ENCODE measurements around the gene KIF19. TPM values are rescaled to one million over a fixed set of nuclear protein-coding genes. Genes with fewer than 3 reads are reported as not detected.

The KIF19 gene
- polyA plus RNA-seq, 1 experiment = not detected

DNA sequence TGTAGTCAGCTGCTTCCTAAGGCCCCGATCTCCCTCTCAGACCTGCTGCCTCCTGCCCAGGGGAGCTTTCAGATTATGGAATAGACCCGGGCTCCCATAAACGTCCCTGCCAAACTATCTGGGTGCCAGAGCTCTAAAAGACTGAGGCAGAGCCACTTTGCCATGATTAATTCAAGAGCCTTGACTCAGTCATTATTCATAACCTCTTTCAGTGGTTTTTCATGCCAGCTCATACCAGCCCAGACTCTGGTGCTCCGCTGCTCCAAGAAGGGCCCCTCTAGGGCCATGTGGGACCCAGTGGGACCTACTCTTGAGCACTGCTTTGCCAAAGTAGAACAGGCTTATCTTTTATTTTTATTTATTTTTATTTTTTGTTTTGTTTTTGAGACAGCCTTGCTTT, 28.1 kb upstream of the KIF19 start:
- ChIA-PET CTCF (interaction anchor here (0.6 kb wide), 1 partner anchor 12 kb away, joined by 4 read pairs; no protein-coding TSS in a partner anchor), POLR2A (no interaction called here)
- TF ChIP-seq, protein P1, sequence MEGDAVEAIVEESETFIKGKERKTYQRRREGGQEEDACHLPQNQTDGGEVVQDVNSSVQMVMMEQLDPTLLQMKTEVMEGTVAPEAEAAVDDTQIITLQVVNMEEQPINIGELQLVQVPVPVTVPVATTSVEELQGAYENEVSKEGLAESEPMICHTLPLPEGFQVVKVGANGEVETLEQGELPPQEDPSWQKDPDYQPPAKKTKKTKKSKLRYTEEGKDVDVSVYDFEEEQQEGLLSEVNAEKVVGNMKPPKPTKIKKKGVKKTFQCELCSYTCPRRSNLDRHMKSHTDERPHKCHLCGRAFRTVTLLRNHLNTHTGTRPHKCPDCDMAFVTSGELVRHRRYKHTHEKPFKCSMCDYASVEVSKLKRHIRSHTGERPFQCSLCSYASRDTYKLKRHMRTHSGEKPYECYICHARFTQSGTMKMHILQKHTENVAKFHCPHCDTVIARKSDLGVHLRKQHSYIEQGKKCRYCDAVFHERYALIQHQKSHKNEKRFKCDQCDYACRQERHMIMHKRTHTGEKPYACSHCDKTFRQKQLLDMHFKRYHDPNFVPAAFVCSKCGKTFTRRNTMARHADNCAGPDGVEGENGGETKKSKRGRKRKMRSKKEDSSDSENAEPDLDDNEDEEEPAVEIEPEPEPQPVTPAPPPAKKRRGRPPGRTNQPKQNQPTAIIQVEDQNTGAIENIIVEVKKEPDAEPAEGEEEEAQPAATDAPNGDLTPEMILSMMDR (IDR thresholded peaks at IDR 0.05; ENCODE audit: insufficient read depth, low read depth, low read length) = no peak
- no peak for DNase-seq (ENCODE audit: low read depth)
- H3K27me3 ChIP-seq (ENCODE audit: control insufficient read depth, insufficient read depth, low read length) = peaks cover 2% of the 10 kb centered on the region; the same call in 1 of the 2 replicates
- no peak overlapping the region for H3K4me3 ChIP-seq (ENCODE audit: low read depth, low read length)
- no peaks in the 10 kb centered on the region for H3K36me3 ChIP-seq (ENCODE audit: control insufficient read depth, insufficient read depth, low read length)

DNA sequence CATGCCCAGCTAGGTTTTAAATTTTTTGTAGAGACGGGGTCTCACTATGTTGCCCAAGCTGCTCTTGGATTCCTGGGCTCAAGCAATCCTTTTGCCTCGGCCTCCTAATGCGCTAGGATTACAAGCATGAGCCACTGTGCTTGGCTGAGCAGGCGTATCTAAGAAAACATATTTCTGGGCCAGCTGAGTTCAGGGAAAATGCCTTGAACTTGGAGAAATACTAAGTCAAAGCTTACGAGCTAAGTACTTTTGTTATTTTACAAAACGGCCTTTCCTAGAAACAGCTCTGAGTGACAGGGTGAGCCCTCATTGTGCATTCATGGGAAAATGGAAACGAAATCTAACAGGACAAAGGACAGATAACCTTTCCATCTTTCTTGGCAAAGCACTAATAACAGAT, 27.2 kb upstream of the KIF19 start:
- ChIA-PET CTCF (no interaction called here), POLR2A (no interaction called here)

DNA sequence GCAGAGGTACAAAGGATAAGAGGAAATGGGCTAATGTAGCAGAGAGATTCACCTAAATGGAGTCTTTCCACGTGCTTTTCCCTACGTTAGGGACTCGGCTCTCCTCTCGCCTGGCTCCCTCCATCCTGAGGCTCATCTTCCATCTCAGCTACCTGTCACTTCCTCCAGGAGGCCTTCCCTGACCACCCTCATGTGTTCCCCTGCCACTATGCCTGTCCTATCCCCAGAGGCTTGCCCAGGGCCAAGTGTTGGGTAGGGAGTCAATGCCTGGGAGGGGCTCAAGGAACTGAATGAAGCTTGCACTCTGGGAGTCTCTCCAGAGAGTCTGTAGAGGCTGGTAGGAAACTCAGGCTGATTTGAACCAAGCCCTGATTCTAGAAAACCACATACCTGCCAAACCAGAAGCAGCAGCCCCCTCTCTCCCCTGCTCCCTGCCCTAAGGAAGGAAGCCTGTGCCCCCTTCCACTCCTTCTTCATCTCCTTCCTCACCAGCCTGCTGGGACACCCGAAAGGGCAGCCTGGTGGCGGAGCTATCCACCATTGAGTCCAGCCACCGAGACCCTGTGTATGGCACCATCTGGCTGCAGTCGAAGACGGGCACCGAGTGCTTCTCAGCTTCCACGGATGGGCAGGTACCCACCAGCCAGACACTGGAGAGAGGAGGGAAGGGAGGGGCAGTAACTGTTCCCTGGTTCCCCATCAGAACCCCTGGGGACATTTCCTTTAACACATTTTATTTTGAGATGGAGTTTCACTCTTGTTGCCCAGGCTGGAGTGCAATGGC, 26.6 kb upstream of the KIF19 start:
- H3K36me3 ChIP-seq (ENCODE audit: control insufficient read depth, insufficient read depth, low read length) = no peaks in the 10 kb centered on the region
- no peak overlapping the region for H3K4me3 ChIP-seq (ENCODE audit: low read depth, low read length)
- ChIA-PET CTCF (no interaction called here), POLR2A (no interaction called here)
- peaks cover 2% of the 10 kb centered on the region; the same call in 1 of the 2 replicates for H3K27me3 ChIP-seq (ENCODE audit: control insufficient read depth, insufficient read depth, low read length)
- TF ChIP-seq, protein P1 (IDR thresholded peaks at IDR 0.05; ENCODE audit: insufficient read depth, low read depth, low read length) = no peak
- no peak for DNase-seq (ENCODE audit: low read depth)

More for the DNA sequence above, 27.2 kb upstream of the KIF19 start:
- H3K4me3 ChIP-seq (ENCODE audit: low read depth, low read length) = no peak overlapping the region
- H3K27me3 ChIP-seq (ENCODE audit: control insufficient read depth, insufficient read depth, low read length) = peaks cover 2% of the 10 kb centered on the region; the same call in 1 of the 2 replicates
- TF ChIP-seq, protein P1 (IDR thresholded peaks at IDR 0.05; ENCODE audit: insufficient read depth, low read depth, low read length) = no peak
- no peak for DNase-seq (ENCODE audit: low read depth)
- H3K36me3 ChIP-seq (ENCODE audit: control insufficient read depth, insufficient read depth, low read length) = no peaks in the 10 kb centered on the region

DNA sequence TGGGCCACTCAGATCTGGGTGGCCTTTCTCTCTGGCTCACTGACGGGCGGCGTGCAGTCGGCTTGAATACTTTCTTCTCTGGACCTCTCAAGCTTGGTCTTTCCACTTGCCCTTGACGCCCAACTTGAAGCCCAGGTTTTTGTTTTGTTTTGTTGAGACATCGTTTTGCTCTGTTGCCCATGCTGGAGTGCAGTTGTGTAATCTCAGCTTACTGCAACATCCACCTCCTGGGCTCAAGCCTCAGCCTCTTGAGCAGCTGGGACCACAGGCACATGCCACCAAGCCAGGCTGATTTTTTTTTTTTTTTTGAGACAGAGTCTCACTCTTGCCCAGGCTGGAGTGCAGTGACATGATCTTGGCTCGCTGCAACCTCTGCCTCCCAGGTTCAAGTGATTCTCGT, 22.7 kb upstream of the KIF19 start:
- ChIA-PET POLR2A (no interaction called here), CTCF (no interaction called here)
- TF ChIP-seq, protein P1 (IDR thresholded peaks at IDR 0.05; ENCODE audit: insufficient read depth, low read depth, low read length) = no peak
- H3K27me3 ChIP-seq (ENCODE audit: control insufficient read depth, insufficient read depth, low read length) = no peaks in the 10 kb centered on the region
- no peak for DNase-seq (ENCODE audit: low read depth)
- no peak overlapping the region for H3K4me3 ChIP-seq (ENCODE audit: low read depth, low read length)
- H3K36me3 ChIP-seq (ENCODE audit: control insufficient read depth, insufficient read depth, low read length) = no peaks in the 10 kb centered on the region

DNA sequence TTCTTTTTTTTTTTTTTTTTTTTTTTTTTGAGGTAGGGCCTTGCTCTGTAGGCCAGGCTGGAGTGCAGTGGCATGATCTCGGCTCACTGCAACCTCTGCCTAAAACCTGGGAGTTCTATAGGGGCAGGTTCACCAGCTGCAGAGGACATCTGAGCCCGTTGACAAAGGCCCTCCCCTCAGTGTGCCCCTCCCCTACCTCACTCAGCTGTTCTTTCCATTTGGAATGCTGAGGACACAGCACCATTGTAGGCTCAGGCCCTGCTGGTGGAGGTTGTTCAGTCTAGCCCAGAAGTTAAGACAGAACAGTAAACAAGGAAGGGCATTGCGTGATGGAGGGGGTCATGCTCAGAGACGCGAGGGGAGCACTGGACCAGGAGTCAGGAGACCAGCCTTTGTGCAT, 21.8 kb upstream of the KIF19 start:
- no peaks in the 10 kb centered on the region for H3K36me3 ChIP-seq (ENCODE audit: control insufficient read depth, insufficient read depth, low read length)
- no peaks in the 10 kb centered on the region for H3K27me3 ChIP-seq (ENCODE audit: control insufficient read depth, insufficient read depth, low read length)
- no peak for DNase-seq (ENCODE audit: low read depth)
- ChIA-PET POLR2A (interaction anchor here (0.5 kb wide), 1 partner anchor 89 kb away, joined by 4 read pairs; no protein-coding TSS in a partner anchor), CTCF (no interaction called here)
- H3K4me3 ChIP-seq (ENCODE audit: low read depth, low read length) = no peak overlapping the region
- TF ChIP-seq, protein P1 (IDR thresholded peaks at IDR 0.05; ENCODE audit: insufficient read depth, low read depth, low read length) = no peak
